Measurements from ENCODE around the gene EPN2.

- TF ChIP-seq GATA3 (IDR thresholded peaks at IDR 0.05; ENCODE audit: low read depth, low read length) (no peak), GATA2 (IDR thresholded peaks at IDR 0.05; ENCODE audit: low read depth, low read length) (no peak)
Measured at GRCh38 chr17:19339341-19339815, 102.2 kb downstream of the EPN2 start.
